Motor neuron (in vitro differentiated cells): ENCODE data around the gene ROBO2. TPM values are rescaled to one million over a fixed set of nuclear protein-coding genes. Genes with fewer than 3 reads are reported as not detected.
"Not testable (repeated sequence)": the region's sequence is repeated elsewhere in the genome, so short reads cannot be mapped to it uniquely, and the experiment has no call there.

Experiments used
- ATAC-seq, 8 experiments: fragments of 200-7000 bp; cut with Tn5 transposase; replicated peaks in 6 of 8; 2 replicates each; pipeline ENCODE4 v1.8.0; 2021; ENCODE audit warnings: mild to moderate bottlenecking in 8 of 8, moderate library complexity in 8 of 8
- H3K27ac ChIP-seq, 2 donors: fragments of 250-450 bp; sonication (Bioruptor Pico); 2 replicates each; pipeline ENCODE4 v1.9.0; 2021; ENCODE audit warnings: antibody characterized with exemption in 2 of 2, mild to moderate bottlenecking in 2 of 2, moderate library complexity in 1 of 2
- H3K4me1 ChIP-seq, 2 donors: fragments of 250-450 bp; sonication (Bioruptor Pico); replicated peaks in 1 of 2; 2 replicates each; pipeline ENCODE4 v1.6.1; 2021; ENCODE audit warnings: antibody characterized with exemption in 2 of 2, mild to moderate bottlenecking in 2 of 2, moderate library complexity in 1 of 2
- H3K4me3 ChIP-seq, 5 donors: fragments of 250-450 bp; sonication (Bioruptor Pico); 2 replicates each; pipeline ENCODE4 v1.9.0; 2021; ENCODE audit warnings: antibody characterized with exemption in 5 of 5, mild to moderate bottlenecking in 5 of 5, moderate library complexity in 4 of 5
- WGBS, 10 experiments: fragments of 450-650 bp; shearing (Covaris generic); methylation state at CpG; one replicate each; pipeline ENCODE4 v1.0.0; 2022; 5-methylcytosine and 5-hydroxymethylcytosine counted together
- in situ Hi-C, 9 experiments: fragments of 400-800 bp; cut with MboI; loops; one replicate each; pipeline ENCODE4 v1.15.0; 2021; ENCODE audit warnings: low sequenced_read_pairs in 9 of 9, low pct_unique_long_range_greater_than_20kb in 2 of 9; ENCODE audit not compliant: unreplicated experiment in 9 of 9
- total RNA-seq, 8 experiments: library from RNA; unstranded; fragments of 300-600 nt; gene quantifications; 2 replicates each; pipeline versions ENCODE4 v1.2.3 to v1.2.4, GENCODE V29; 2022

The ROBO2 gene
- total RNA-seq, 8 experiments from 2014 or later: 28.3 to 127 (median 41.2) TPM

- H3K27ac ChIP-seq: no peak overlapping the region
- in situ Hi-C loops: no loop called here
- WGBS, 10 experiments: 29 to 90% (median 63%) methylated on average over 1 to 5 of the region's 5 CpGs
- no peak overlapping the region for H3K4me3 ChIP-seq
- peaks cover 0 to 10% of the 10 kb centered on the region in 2 donors for H3K4me1 ChIP-seq
- ATAC-seq: no peak
These were observed 352.3 kb downstream of the ROBO2 start for GRCh38 chr3:77392181-77392580.

- Histone ChIP-seq H3K4me1 (peaks cover 0 to 10% of the 10 kb centered on the region in 2 donors), H3K4me3 (no peak overlapping the region), H3K27ac (no peak overlapping the region)
- ATAC-seq: no peak
- in situ Hi-C loops: no loop called here
- WGBS, 10 experiments: 55 to 93% (median 73%) methylated on average over 1 to 5 of the region's 5 CpGs; no CpG with 5 or more reads in 3 of the 10 experiments
These were observed 354.1 kb downstream of the ROBO2 start for GRCh38 chr3:77394046-77394445.

GRCh38 chr3:77404871-77405270 is 365.0 kb downstream of the ROBO2 start:
- H3K4me1 ChIP-seq: peaks cover 0 to 5% of the 10 kb centered on the region in 2 donors
- in situ Hi-C loops: no loop called here
- 18 to 100% (median 67%) methylated on average over 1 of the region's 1 CpG; no CpG with 5 or more reads in 1 of the 10 experiments for WGBS, 10 experiments

GRCh38 chr3:77407441-77407840 is 367.5 kb downstream of the ROBO2 start:
- in situ Hi-C loops: no loop called here
- peak in 1 of 8 experiments; percentile 31 for ATAC-seq
- Histone ChIP-seq H3K4me1 (peaks cover 0 to 8% of the 10 kb centered on the region in 2 donors), H3K4me3 (no peak overlapping the region), H3K27ac (no peak overlapping the region)
- 7 to 100% (median 81%) methylated on average over 1 to 3 of the region's 3 CpGs for WGBS, 10 experiments

More at GRCh38 chr3:77404871-77405270, 365.0 kb downstream of the ROBO2 start:
- ATAC-seq: no peak
- H3K4me3 ChIP-seq: no peak overlapping the region
- H3K27ac ChIP-seq: no peak overlapping the region

GRCh38 chr3:77410334-77410733 is 370.4 kb downstream of the ROBO2 start:
- 0 to 100% (median 80%) methylated on average over 1 of the region's 1 CpG; no CpG with 5 or more reads in 3 of the 10 experiments for WGBS, 10 experiments
- H3K27ac ChIP-seq, ATAC-seq, H3K4me1 ChIP-seq, in situ Hi-C loops, H3K4me3 ChIP-seq: not testable (repeated sequence)

GRCh38 chr3:77411334-77411733 is 371.4 kb downstream of the ROBO2 start:
- WGBS, 10 experiments: 0 to 100% (median 76%) methylated on average over 1 to 2 of the region's 2 CpGs; no CpG with 5 or more reads in 1 of the 10 experiments
- no peak for ATAC-seq
- no peak overlapping the region for H3K27ac ChIP-seq
- H3K4me3 ChIP-seq: no peak overlapping the region
- H3K4me1 ChIP-seq: peaks cover 0 to 8% of the 10 kb centered on the region in 2 donors
- in situ Hi-C loops: no loop called here

- ATAC-seq: peak in 3 of 8 experiments; percentile 64 to 70 (median 68)
- 0 to 100% (median 81%) methylated on average over 1 to 4 of the region's 4 CpGs for WGBS, 10 experiments
- no peak overlapping the region for H3K4me3 ChIP-seq
- H3K4me1 ChIP-seq: peaks cover 0 to 8% of the 10 kb centered on the region in 2 donors
- no peak overlapping the region for H3K27ac ChIP-seq
- in situ Hi-C loops: no loop called here
These were observed 372.1 kb downstream of the ROBO2 start for GRCh38 chr3:77412021-77412438.

GRCh38 chr3:77412584-77412983 is 372.7 kb downstream of the ROBO2 start:
- peaks cover 0 to 8% of the 10 kb centered on the region in 2 donors for H3K4me1 ChIP-seq
- no peak overlapping the region for H3K27ac ChIP-seq
- in situ Hi-C loops: no loop called here
- WGBS, 10 experiments: 20 to 100% (median 82%) methylated on average over 1 to 2 of the region's 2 CpGs; no CpG with 5 or more reads in 2 of the 10 experiments
- H3K4me3 ChIP-seq: no peak overlapping the region
- ATAC-seq: peak in 3 of 8 experiments; percentile 66 to 73 (median 72)

GRCh38 chr3:77414881-77415280 is 375.0 kb downstream of the ROBO2 start:
- Histone ChIP-seq H3K4me1 (peaks cover 0 to 3% of the 10 kb centered on the region in 2 donors), H3K4me3 (no peak overlapping the region), H3K27ac (no peak overlapping the region)
- no peak for ATAC-seq
- in situ Hi-C loops: no loop called here

GRCh38 chr3:77420336-77420735 is 380.4 kb downstream of the ROBO2 start:
- Histone ChIP-seq H3K4me3 (no peak overlapping the region), H3K4me1 (peaks cover 0 to 9% of the 10 kb centered on the region in 2 donors), H3K27ac (no peak overlapping the region)
- 38 to 100% (median 83%) methylated on average over 1 of the region's 1 CpG; no CpG with 5 or more reads in 2 of the 10 experiments for WGBS, 10 experiments
- in situ Hi-C loops: no loop called here
- ATAC-seq: peak in 1 of 8 experiments; percentile 22

GRCh38 chr3:77421916-77422315 is 382.0 kb downstream of the ROBO2 start:
- Histone ChIP-seq H3K4me1 (peaks cover 0 to 9% of the 10 kb centered on the region in 2 donors), H3K4me3 (no peak overlapping the region), H3K27ac (no peak overlapping the region)
- 65 to 100% (median 90%) methylated on average over 3 to 5 of the region's 5 CpGs; no CpG with 5 or more reads in 3 of the 10 experiments for WGBS, 10 experiments
- ATAC-seq: no peak
- in situ Hi-C loops: no loop called here

- Histone ChIP-seq H3K4me1 (peaks cover 0 to 9% of the 10 kb centered on the region in 2 donors), H3K4me3 (no peak overlapping the region), H3K27ac (no peak overlapping the region)
- ATAC-seq: no peak
- in situ Hi-C loops: no loop called here
These were observed 386.6 kb downstream of the ROBO2 start for GRCh38 chr3:77426531-77426930.

- Histone ChIP-seq H3K27ac (no peak overlapping the region), H3K4me1 (peaks cover 0 to 4% of the 10 kb centered on the region in 2 donors), H3K4me3 (no peak overlapping the region)
- WGBS, 10 experiments: 65 to 92% (median 70%) methylated on average over 2 to 3 of the region's 3 CpGs; no CpG with 5 or more reads in 1 of the 10 experiments
- peak in 1 of 8 experiments; percentile 40 for ATAC-seq
- in situ Hi-C loops: no loop called here
These were observed 387.6 kb downstream of the ROBO2 start for GRCh38 chr3:77427528-77427927.

GRCh38 chr3:77436908-77437307 is 397.0 kb downstream of the ROBO2 start:
- Histone ChIP-seq H3K27ac (no peak overlapping the region), H3K4me1 (peaks cover 0 to 10% of the 10 kb centered on the region in 2 donors), H3K4me3 (no peak overlapping the region)
- ATAC-seq: peak in 3 of 8 experiments; percentile 50 to 65 (median 63)
- in situ Hi-C loops: no loop called here
